ENCODE data around the gene DHRSX.
A peak's percentile ranks its signal among the peaks of the same experiment; 100 is the strongest.
"Not testable (repeated sequence)": the region's sequence is repeated elsewhere in the genome, so short reads cannot be mapped to it uniquely, and the experiment has no call there.

Gene DHRSX
- total RNA-seq, result 21.4 to 34.0 (median 24.9) reads per million in 17 experiments

- peak; percentile 62 to 89 (median 75) for DNase-seq
Measured at GRCh38 chrX:2500803-2501558, at the start of gene DHRSX, which contains the start of gene ZBED1. Gene DHRSX (minus strand): TSS chrX:2500976. CDS start chrX:2500925, 51 bp downstream. Gene ZBED1 (minus strand): TSS chrX:2500976. CDS start chrX:2490719, 10,257 bp downstream.

- no peak for DNase-seq
Measured at GRCh38 chrX:2549876-2550275, 49.1 kb upstream of the DHRSX start.

GRCh38 chrX:2548711-2549423, 48.1 kb upstream of the DHRSX start:
- no peak for DNase-seq

GRCh38 chrX:2547736-2548135, 47.0 kb upstream of the DHRSX start:
- no peak for DNase-seq

GRCh38 chrX:2546496-2546895, 45.7 kb upstream of the DHRSX start:
- DNase-seq, result no peak

GRCh38 chrX:2545144-2545543, 44.4 kb upstream of the DHRSX start:
- DNase-seq, result no peak

- DNase-seq, result no peak
Measured at GRCh38 chrX:2542826-2543521, 42.2 kb upstream of the DHRSX start.

- no peak for DNase-seq
Measured at GRCh38 chrX:2541603-2542002, 40.8 kb upstream of the DHRSX start.

- DNase-seq, result no peak
Measured at GRCh38 chrX:2540426-2540947, 39.7 kb upstream of the DHRSX start.

- no peak for DNase-seq
Measured at GRCh38 chrX:2539586-2539985, 38.8 kb upstream of the DHRSX start.

- no peak for DNase-seq
Measured at GRCh38 chrX:2538031-2538757, 37.4 kb upstream of the DHRSX start.

- no peak for DNase-seq
Measured at GRCh38 chrX:2536974-2537373, 36.2 kb upstream of the DHRSX start.

- DNase-seq, result peak; percentile 8 to 43 (median 24)
Measured at GRCh38 chrX:2536141-2536540, 35.4 kb upstream of the DHRSX start.

- not testable (repeated sequence) for DNase-seq
Measured at GRCh38 chrX:2534261-2535021, 33.7 kb upstream of the DHRSX start.

- no peak for DNase-seq
Measured at GRCh38 chrX:2533424-2533823, 32.6 kb upstream of the DHRSX start.

- no peak for DNase-seq
Measured at GRCh38 chrX:2526390-2526789, 25.6 kb upstream of the DHRSX start.

GRCh38 chrX:2523911-2524310, 23.1 kb upstream of the DHRSX start:
- DNase-seq, result no peak

GRCh38 chrX:2521927-2522386, 21.2 kb upstream of the DHRSX start:
- peak; percentile 74 to 94 (median 84) for DNase-seq

- peak; percentile 90 to 98 (median 94) for DNase-seq
Measured at GRCh38 chrX:2521092-2521926, 20.5 kb upstream of the DHRSX start.

GRCh38 chrX:2520539-2520938, 19.8 kb upstream of the DHRSX start:
- DNase-seq, result no peak
